Skeletal muscle tissue (tissue), 4 donors: Measurements from ENCODE around the gene UBQLN4. TPM values are rescaled to one million over a fixed set of nuclear protein-coding genes. Genes with fewer than 3 reads are reported as not detected.
"Not testable (repeated sequence)": the region's sequence is repeated elsewhere in the genome, so short reads cannot be mapped to it uniquely, and the experiment has no call there.

Source experiments
- H3K27ac ChIP-seq: one replicate; pipeline ENCODE4 v1.7.0; 2013; ENCODE audit warnings: mild to moderate bottlenecking, low read depth, low read length, inconsistent platforms
- H3K27me3 ChIP-seq, 3 donors: one replicate each; pipeline ENCODE4 v1.7.0; 2013; ENCODE audit warnings: low read length in 3 of 3; ENCODE audit not compliant: control insufficient read depth in 3 of 3, insufficient read depth in 3 of 3
- H3K36me3 ChIP-seq, 3 donors: one replicate each; pipeline ENCODE4 v1.7.0; 2013; ENCODE audit warnings: low read length in 3 of 3; ENCODE audit not compliant: control insufficient read depth in 3 of 3, insufficient read depth in 3 of 3
- H3K4me1 ChIP-seq, 3 donors: one replicate each; pipeline ENCODE4 v1.7.0; 2013; ENCODE audit warnings: low read length in 3 of 3, mild to moderate bottlenecking in 3 of 3; ENCODE audit not compliant: control insufficient read depth in 3 of 3, insufficient read depth in 3 of 3
- H3K4me3 ChIP-seq, 3 donors: one replicate each; pipeline ENCODE4 v1.7.0; 2013; ENCODE audit warnings: low read length in 3 of 3
- H3K9ac ChIP-seq, 3 donors: one replicate each; pipeline ENCODE4 v1.7.0; 2013; ENCODE audit warnings: low read length in 3 of 3, mild to moderate bottlenecking in 3 of 3, moderate library complexity in 2 of 3, low read depth in 1 of 3
- H3K9me3 ChIP-seq, 3 donors: one replicate each; pipeline ENCODE4 v1.7.0; 2013; ENCODE audit warnings: low read length in 3 of 3; ENCODE audit not compliant: control insufficient read depth in 3 of 3
- total RNA-seq: library from RNA; depleted of rRNA; stranded (reverse); fragments of >200 nt; gene quantifications from one replicate; pipeline ENCODE4 v1.2.3, GENCODE V29; 2014
- donor health status: Osteomylitis.

Gene UBQLN4
- total RNA-seq, 1 donor from 2014 or later = 15.7 TPM

DNA sequence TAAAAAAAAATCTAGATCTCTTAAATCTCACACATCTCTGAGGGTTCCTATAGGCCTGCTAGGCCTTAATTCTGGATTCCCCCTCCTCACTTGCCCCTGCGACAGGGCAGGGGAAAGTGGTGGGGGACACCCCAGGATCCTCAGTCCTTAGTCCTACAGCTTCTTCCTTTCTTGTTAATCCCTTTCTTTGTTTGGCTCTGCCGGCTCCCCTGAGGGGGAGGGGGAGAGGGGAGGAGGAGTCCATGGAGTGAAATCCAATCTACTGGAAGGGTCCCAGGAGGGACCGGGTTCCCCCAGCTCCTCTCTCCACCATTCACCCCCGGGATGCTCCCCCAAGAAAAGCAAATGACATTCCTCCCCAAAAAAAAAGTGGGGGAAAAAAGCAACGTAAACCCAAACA, 20.1 kb upstream of the UBQLN4 start:
- H3K27me3 ChIP-seq = no peaks in the 10 kb centered on the region
- no peak overlapping the region for H3K27ac ChIP-seq
- H3K4me3 ChIP-seq = no peak overlapping the region
- no peaks in the 10 kb centered on the region for H3K36me3 ChIP-seq
- no peak overlapping the region for H3K9ac ChIP-seq
- peaks cover 7 to 16% (median 8%) of the 10 kb centered on the region in 3 donors for H3K4me1 ChIP-seq
- no peaks in the 10 kb centered on the region for H3K9me3 ChIP-seq

DNA sequence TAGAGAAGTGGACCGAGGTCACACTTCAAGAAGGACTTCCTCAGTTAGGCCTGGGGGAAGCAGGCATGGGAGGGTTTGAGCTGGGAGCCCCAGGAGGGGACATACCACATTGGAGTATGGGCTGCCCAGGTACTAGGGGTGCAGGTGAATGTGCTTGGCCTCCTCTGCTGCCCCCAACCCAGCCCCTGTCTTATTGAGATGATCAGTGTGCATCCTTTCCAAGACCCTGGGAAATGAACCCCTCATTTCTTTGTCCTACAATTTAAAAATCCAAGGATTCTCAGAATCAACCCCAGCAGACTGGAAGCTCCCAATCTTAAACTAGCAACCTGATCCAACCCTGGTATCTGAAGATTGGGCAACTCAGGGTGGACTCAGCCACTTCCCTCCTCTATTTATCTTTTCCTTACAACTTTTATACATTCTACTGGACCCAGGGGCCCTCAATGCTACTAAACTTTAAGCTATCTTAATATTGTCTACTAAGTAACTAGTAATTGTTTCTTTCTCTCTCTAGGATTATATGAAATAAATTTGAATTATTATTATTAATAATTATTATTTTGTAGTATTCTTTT, 19.6 kb upstream of the UBQLN4 start:
- H3K4me3 ChIP-seq = no peak overlapping the region
- H3K27me3 ChIP-seq = no peaks in the 10 kb centered on the region
- no peaks in the 10 kb centered on the region for H3K9me3 ChIP-seq
- no peak overlapping the region for H3K27ac ChIP-seq
- no peaks in the 10 kb centered on the region for H3K36me3 ChIP-seq
- H3K9ac ChIP-seq = no peak overlapping the region
- peaks cover 7 to 16% (median 8%) of the 10 kb centered on the region in 3 donors for H3K4me1 ChIP-seq

DNA sequence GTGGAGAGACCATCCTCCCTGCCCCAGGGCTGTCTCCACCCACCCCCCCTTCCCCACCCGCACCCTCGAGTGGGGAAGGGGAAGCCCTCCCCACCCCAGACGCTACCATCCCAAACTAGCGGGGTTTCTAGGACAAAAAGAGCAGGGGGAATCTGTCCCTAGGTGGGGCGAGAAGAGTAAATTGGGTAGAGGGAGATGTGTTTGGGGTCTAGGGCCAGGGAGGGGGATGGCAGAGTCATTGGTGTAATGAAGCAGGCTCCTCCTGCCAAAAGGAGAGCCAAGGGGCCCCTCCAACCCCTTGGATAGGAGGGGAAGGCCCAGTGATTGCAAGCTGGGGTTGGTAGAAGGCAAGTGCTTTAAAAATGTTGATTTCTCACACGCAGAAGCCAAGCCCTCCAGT, 18.7 kb upstream of the UBQLN4 start:
- no peaks in the 10 kb centered on the region for H3K9me3 ChIP-seq
- peaks cover 7 to 16% (median 8%) of the 10 kb centered on the region in 3 donors for H3K4me1 ChIP-seq
- no peak overlapping the region for H3K4me3 ChIP-seq
- H3K27ac ChIP-seq = no peak overlapping the region
- H3K27me3 ChIP-seq = no peaks in the 10 kb centered on the region
- no peaks in the 10 kb centered on the region for H3K36me3 ChIP-seq
- no peak overlapping the region for H3K9ac ChIP-seq

DNA sequence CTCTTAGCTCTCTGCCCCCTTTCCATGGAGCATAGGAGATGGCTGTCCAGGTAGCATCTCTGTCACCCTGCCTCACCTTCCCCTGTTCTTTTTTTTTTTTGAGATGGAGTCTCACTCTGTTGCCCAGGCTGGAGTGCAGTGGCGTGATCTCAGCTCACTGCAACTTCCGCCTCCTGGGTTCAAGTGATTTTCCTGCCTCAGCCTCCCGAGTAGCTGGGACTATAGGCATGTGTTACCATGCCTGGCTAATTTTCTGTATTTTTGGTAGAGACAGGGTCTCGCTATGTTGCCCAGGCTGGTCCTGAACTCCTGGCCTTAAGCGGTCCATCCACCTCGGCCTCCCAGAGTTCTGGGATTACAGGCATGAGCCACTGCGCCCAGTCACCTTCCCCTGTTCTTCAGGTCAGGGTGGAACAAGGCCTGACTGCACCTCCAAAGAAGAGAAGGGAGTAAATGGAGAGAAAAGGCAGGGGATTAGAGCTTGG, 17.8 kb upstream of the UBQLN4 start:
- not testable (repeated sequence) for H3K9me3 ChIP-seq, H3K4me3 ChIP-seq, H3K27me3 ChIP-seq, H3K36me3 ChIP-seq, H3K9ac ChIP-seq, H3K27ac ChIP-seq
- H3K4me1 ChIP-seq = peaks cover 7 to 13% (median 8%) of the 10 kb centered on the region in 3 donors

DNA sequence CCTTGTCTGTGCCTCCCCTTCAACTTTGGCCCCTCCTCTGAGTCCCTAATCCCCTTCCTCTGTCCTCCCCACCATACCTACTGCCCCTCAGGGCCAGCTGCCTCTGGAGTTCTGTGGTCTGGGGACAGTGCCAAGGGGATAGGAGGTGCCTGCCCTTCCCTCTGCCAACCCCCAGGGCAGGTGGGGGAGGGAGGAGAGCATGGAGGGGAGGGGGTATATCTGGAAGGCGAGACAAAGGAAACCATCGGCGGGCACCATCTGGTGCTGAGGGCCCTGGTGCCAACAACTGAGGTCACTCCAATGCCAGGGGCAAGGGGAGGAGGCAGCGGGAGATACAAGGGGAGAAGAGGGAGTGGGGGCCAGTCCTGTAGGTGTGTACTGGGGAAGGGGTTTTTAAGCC, 16.9 kb upstream of the UBQLN4 start:
- Histone ChIP-seq H3K9ac (no peak overlapping the region), H3K36me3 (no peaks in the 10 kb centered on the region), H3K27me3 (no peaks in the 10 kb centered on the region), H3K27ac (no peak overlapping the region), H3K4me1 (peaks cover 7 to 8% (median 7%) of the 10 kb centered on the region in 3 donors), H3K4me3 (no peak overlapping the region), H3K9me3 (no peaks in the 10 kb centered on the region)

DNA sequence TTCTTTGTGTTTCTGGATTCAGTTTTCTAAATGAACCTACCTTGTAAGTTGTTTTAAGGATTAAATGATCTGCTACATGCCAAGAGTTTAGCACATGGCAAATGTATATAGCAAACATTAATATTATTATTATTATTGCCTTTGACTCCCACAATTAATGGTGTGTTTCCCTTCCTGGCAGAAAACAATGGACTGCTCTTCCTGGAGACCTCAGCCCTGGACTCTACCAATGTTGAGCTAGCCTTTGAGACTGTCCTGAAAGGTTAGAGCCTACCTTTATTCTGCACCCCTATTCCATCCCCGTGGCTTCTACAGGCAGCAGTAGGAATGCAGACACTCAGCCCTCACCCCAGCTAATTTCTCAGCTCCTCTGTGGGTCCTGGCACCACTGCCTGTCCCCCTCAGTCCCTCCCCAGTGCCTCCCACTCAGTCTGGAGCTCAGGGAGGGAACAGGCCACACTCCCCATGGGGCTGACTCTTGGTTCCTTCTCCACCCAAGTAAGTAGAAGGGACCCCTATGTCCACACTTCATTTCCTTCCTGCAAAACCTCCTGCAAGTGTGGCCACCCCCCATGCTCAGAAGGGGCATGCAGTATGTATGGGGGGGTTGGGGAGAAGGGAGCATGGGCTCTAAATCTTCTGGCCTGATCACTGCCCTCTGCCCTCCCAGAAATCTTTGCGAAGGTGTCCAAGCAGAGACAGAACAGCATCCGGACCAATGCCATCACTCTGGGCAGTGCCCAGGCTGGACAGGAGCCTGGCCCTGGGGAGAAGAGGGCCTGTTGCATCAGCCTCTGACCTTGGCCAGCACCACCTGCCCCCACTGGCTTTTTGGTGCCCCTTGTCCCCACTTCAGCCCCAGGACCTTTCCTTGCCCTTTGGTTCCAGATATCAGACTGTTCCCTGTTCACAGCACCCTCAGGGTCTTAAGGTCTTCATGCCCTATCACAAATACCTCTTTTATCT, 16.2 kb upstream of the UBQLN4 start:
- no peak overlapping the region for H3K27ac ChIP-seq
- H3K9me3 ChIP-seq = no peaks in the 10 kb centered on the region
- H3K27me3 ChIP-seq = no peaks in the 10 kb centered on the region
- peaks cover 0 to 8% (median 7%) of the 10 kb centered on the region in 3 donors for H3K4me1 ChIP-seq
- no peaks in the 10 kb centered on the region for H3K36me3 ChIP-seq
- no peak overlapping the region for H3K9ac ChIP-seq
- H3K4me3 ChIP-seq = no peak overlapping the region

DNA sequence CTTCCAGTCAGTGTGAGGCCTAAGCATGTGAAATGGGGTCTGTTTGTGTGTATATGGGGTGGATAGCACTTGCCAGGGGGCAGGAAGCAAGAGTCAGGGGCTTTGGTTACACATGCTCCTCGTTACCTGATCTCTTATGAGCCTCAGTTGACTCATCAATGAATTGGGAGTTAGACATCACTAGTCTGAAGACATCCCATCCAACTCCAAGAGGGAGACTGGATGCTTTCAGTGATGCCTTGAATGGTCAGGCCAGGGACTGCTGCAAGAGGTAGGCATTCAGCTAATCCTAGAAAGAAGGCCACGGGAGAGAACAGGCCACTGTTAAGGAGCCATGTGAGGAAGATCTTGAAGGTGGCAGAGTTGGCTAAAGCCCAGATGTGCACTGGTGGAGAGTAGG, 13.7 kb upstream of the UBQLN4 start:
- no peaks in the 10 kb centered on the region for H3K36me3 ChIP-seq
- H3K4me3 ChIP-seq = no peak overlapping the region
- no peak overlapping the region for H3K27ac ChIP-seq

DNA sequence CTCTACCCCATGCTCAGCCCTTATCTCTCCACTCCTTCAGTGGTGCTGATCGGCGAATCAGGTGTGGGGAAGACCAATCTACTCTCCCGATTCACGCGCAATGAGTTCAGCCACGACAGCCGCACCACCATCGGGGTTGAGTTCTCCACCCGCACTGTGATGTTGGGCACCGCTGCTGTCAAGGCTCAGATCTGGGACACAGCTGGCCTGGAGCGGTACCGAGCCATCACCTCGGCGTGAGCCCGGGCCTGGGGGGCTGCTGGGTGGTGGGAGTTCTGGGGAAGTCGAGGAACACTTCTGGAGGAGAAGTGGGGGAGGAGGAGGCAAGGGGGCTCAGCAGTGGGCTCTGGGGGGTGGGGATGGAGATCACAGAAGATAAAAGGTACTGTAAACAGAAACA, 12.3 kb upstream of the UBQLN4 start:
- H3K27ac ChIP-seq = no peak overlapping the region
- H3K4me3 ChIP-seq = no peak overlapping the region
- H3K9me3 ChIP-seq = no peaks in the 10 kb centered on the region
- H3K36me3 ChIP-seq = no peaks in the 10 kb centered on the region
- H3K4me1 ChIP-seq = peaks cover 0 to 8% (median 7%) of the 10 kb centered on the region in 3 donors
- H3K9ac ChIP-seq = no peak overlapping the region
- H3K27me3 ChIP-seq = no peaks in the 10 kb centered on the region

More for the DNA sequence above, 13.7 kb upstream of the UBQLN4 start:
- H3K27me3 ChIP-seq = no peaks in the 10 kb centered on the region
- peaks cover 0 to 8% (median 7%) of the 10 kb centered on the region in 3 donors for H3K4me1 ChIP-seq
- H3K9me3 ChIP-seq = no peaks in the 10 kb centered on the region
- H3K9ac ChIP-seq = no peak overlapping the region

DNA sequence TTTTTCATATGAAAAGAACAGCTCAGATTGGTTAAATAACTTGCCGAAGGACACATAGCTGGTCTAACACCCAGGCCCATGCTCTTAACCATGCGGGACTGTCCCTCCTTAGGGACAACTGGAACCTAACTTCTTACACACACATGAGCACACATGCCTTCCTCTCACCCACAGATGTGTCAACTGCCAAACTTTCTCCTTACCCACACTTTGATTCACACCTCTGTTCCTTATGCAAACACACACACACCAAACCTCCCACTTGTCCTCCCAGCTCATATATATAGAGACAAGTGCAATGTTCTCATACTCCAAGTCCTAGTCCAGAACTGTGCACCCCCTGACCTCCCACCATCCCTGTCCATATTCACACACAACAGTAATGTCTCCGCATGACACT, 11.6 kb upstream of the UBQLN4 start:
- Histone ChIP-seq H3K9ac (no peak overlapping the region), H3K27ac (no peak overlapping the region), H3K9me3 (no peaks in the 10 kb centered on the region)

DNA sequence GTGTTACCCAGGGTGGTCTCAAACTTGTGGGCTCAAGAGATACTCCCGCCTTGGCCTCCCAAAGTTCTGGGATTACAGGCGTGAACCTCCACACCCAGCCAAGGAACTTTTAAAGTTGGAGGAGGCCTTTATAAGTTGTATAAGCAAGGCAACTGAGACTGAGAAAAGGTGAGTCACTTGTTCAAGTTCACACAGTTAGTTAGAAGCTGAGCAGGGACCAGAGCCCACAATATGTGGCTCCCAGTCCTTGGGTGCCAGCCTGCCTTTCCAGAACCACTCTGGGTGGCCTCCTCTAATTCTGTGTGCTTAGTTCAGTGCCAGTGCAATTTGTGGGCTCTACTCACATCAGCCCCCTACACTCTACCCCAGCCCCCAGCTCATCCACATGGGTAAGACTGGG, 11.0 kb upstream of the UBQLN4 start:
- Histone ChIP-seq H3K27me3 (no peaks in the 10 kb centered on the region), H3K36me3 (no peaks in the 10 kb centered on the region), H3K9me3 (no peaks in the 10 kb centered on the region), H3K4me1 (peaks cover 0 to under 1% (median under 1%) of the 10 kb centered on the region in 3 donors), H3K4me3 (no peak overlapping the region), H3K27ac (no peak overlapping the region), H3K9ac (no peak overlapping the region)

More for the DNA sequence above, 11.6 kb upstream of the UBQLN4 start:
- H3K4me3 ChIP-seq = no peak overlapping the region
- H3K36me3 ChIP-seq = no peaks in the 10 kb centered on the region
- H3K27me3 ChIP-seq = no peaks in the 10 kb centered on the region
- H3K4me1 ChIP-seq = peaks cover 0 to 7% (median 7%) of the 10 kb centered on the region in 3 donors
